OCI-LY1 (cell line): Measurements from ENCODE around the gene CASP10.
A peak's percentile ranks its signal among the peaks of the same experiment; 100 is the strongest.

ENCODE experiments used
- H2AFZ ChIP-seq: fragments of 200-600 bp; sonication (generic), shearing (Covaris generic); 2 replicates; pipeline ENCODE4 v1.6.0; 2014; ENCODE audit warnings: antibody characterized with exemption, mild to moderate bottlenecking, low read length
- H3F3A ChIP-seq: fragments of 200-600 bp; sonication (generic), shearing (Covaris generic); 2 replicates; pipeline ENCODE4 v1.6.0; 2014; ENCODE audit warnings: mild to moderate bottlenecking, antibody characterized with exemption, low read length, moderate library complexity; ENCODE audit not compliant: insufficient read depth
- H3K27ac ChIP-seq: fragments of 200-600 bp; sonication (generic); 2 replicates; pipeline ENCODE4 v1.5.1; 2014; ENCODE audit warnings: low read length, mixed run types, mild to moderate bottlenecking, low read depth; ENCODE audit not compliant: poor library complexity, severe bottlenecking
- H3K27me3 ChIP-seq: fragments of 200-600 bp; sonication (generic); 2 replicates; pipeline ENCODE4 v1.6.0; 2014; ENCODE audit warnings: antibody characterized with exemption, mild to moderate bottlenecking, low read length, moderate library complexity; ENCODE audit not compliant: insufficient read depth
- H3K36me3 ChIP-seq: fragments of 200-600 bp; sonication (generic); 2 replicates; pipeline ENCODE4 v1.6.1; 2014; ENCODE audit warnings: mild to moderate bottlenecking, antibody characterized with exemption, low read length, moderate library complexity, mixed read lengths; ENCODE audit not compliant: insufficient read depth
- H3K4me1 ChIP-seq: fragments of 200-600 bp; sonication (generic); 2 replicates; pipeline ENCODE4 v1.5.1; 2014; ENCODE audit warnings: mild to moderate bottlenecking, low read length, moderate library complexity; ENCODE audit not compliant: insufficient read depth, severe bottlenecking
- H3K4me2 ChIP-seq: fragments of 200-600 bp; sonication (generic), shearing (Covaris generic); 2 replicates; pipeline ENCODE4 v1.6.1; 2014; ENCODE audit warnings: low read length
- H3K4me3 ChIP-seq: fragments of 200-600 bp; sonication (generic); 2 replicates; pipeline ENCODE4 v1.5.1; 2014; ENCODE audit warnings: low read length, low read depth, mild to moderate bottlenecking, mixed read lengths; ENCODE audit not compliant: poor library complexity, severe bottlenecking
- H3K79me2 ChIP-seq: fragments of 200-600 bp; shearing (Covaris generic); 2 replicates; pipeline ENCODE4 v1.6.1; 2016; ENCODE audit warnings: mixed run types, low read length, mixed read lengths; ENCODE audit not compliant: insufficient read depth
- H3K9ac ChIP-seq: fragments of 200-600 bp; sonication (generic), shearing (Covaris generic); 2 replicates; pipeline ENCODE4 v1.6.1; 2014; ENCODE audit warnings: mild to moderate bottlenecking, low read length, mixed read lengths
- H3K9me2 ChIP-seq: fragments of 200-600 bp; sonication (generic), shearing (Covaris generic); 2 replicates; pipeline ENCODE4 v1.6.1; 2014; ENCODE audit warnings: low read depth, mild to moderate bottlenecking, low read length, mixed read lengths
- H3K9me3 ChIP-seq: fragments of 200-600 bp; shearing (Covaris generic); 2 replicates; pipeline ENCODE4 v1.6.1; 2014; ENCODE audit warnings: low read length, mixed read lengths
- H4K20me1 ChIP-seq: fragments of 200-600 bp; sonication (generic), shearing (Covaris generic); 2 replicates; pipeline ENCODE4 v1.6.0; 2016; ENCODE audit warnings: mild to moderate bottlenecking, low read length; ENCODE audit not compliant: insufficient read depth
- CTCF ChIP-seq: fragments of 200-600 bp; sonication (generic), shearing (Covaris generic); IDR thresholded peaks from 2 replicates; pipeline ENCODE4 v1.5.1; 2017; ENCODE audit warnings: mild to moderate bottlenecking, antibody characterized with exemption, low read length, moderate library complexity, mixed read lengths
- EZH2 ChIP-seq: fragments of 200-600 bp; sonication (generic), shearing (Covaris generic); IDR thresholded peaks from 2 replicates; pipeline ENCODE4 v1.8.0; 2017; ENCODE audit warnings: borderline replicate concordance, mixed run types, mild to moderate bottlenecking, antibody characterized with exemption, low read length, moderate library complexity, mixed read lengths

The CASP10 gene

GRCh38 chr2:201254081-201254730 is 71.3 kb downstream of the CASP10 start:
- Histone ChIP-seq H3K4me2 (no peak overlapping the region), H3K27ac (peak overlapping the region; percentile 24), H3K9ac (no peak overlapping the region)

GRCh38 chr2:201255408-201256033 is 72.6 kb downstream of the CASP10 start:
- Histone ChIP-seq H3K9me2 (no peaks in the 10 kb centered on the region), H3K4me2 (no peak overlapping the region), H3F3A (no peaks in the 10 kb centered on the region; the same call in 1 of the 2 replicates), H3K27me3 (no peaks in the 10 kb centered on the region), H3K9ac (no peak overlapping the region), H4K20me1 (no peaks in the 10 kb centered on the region), H3K79me2 (no peaks in the 10 kb centered on the region), H3K9me3 (no peaks in the 10 kb centered on the region), H3K27ac (peak overlapping the region; percentile 98), H3K4me3 (no peak overlapping the region), H3K36me3 (peaks cover 7% of the 10 kb centered on the region), H3K4me1 (peaks cover 54% of the 10 kb centered on the region), H2AFZ (no peak overlapping the region)
- TF ChIP-seq CTCF (no peak), EZH2 (no peak)

More at GRCh38 chr2:201254081-201254730, 71.3 kb downstream of the CASP10 start:
- Histone ChIP-seq H4K20me1 (no peaks in the 10 kb centered on the region), H3K27me3 (no peaks in the 10 kb centered on the region), H3K9me2 (no peaks in the 10 kb centered on the region), H3K36me3 (peaks cover 13% of the 10 kb centered on the region), H3F3A (no peaks in the 10 kb centered on the region; the same call in 1 of the 2 replicates), H3K9me3 (no peaks in the 10 kb centered on the region), H3K4me1 (peaks cover 41% of the 10 kb centered on the region), H3K79me2 (no peaks in the 10 kb centered on the region), H3K4me3 (no peak overlapping the region), H2AFZ (no peak overlapping the region)
- TF ChIP-seq EZH2 (no peak), CTCF (no peak)

- Histone ChIP-seq H3K9ac (no peak overlapping the region), H3K36me3 (peaks cover 1% of the 10 kb centered on the region), H3K9me2 (no peaks in the 10 kb centered on the region), H2AFZ (no peak overlapping the region), H4K20me1 (no peaks in the 10 kb centered on the region), H3F3A (no peaks in the 10 kb centered on the region; the same call in 1 of the 2 replicates), H3K27ac (peak overlapping the region; percentile 98), H3K4me3 (no peak overlapping the region), H3K4me1 (peaks cover 59% of the 10 kb centered on the region), H3K79me2 (peaks cover 4% of the 10 kb centered on the region; the same call in 1 of the 2 replicates), H3K27me3 (no peaks in the 10 kb centered on the region), H3K4me2 (no peak overlapping the region), H3K9me3 (no peaks in the 10 kb centered on the region)
- TF ChIP-seq CTCF (no peak), EZH2 (no peak)
These were observed 73.1 kb downstream of the CASP10 start for GRCh38 chr2:201256082-201256481.
